ENCODE data around the gene BTNL3.

DNA sequence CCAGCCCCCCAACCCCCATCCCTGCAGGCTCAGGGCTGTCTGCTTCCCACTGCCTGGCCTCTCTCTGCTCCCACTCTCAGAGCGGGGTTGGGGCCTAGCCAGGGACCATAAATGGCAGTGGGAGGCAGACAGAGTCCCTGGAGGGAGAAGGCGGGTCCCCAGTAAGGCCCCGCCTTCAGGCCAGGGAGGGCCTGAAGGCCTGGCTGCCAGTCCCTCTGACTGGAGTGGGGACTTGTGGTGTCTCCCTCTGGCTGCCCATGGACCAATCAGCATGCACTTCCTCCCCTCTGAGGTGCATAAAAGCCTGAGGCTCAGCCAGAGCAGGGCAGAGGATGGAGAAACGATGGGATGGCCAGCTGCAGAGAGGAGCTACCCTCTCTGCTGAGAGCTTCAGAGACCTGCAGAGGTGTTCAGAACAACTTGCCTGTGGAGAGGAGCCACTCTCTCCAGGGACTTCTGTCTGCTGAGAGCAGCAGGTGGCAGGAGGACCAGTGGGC is 48.8 kb downstream of the BTNL3 start:
- TF ChIP-seq, protein P1, sequence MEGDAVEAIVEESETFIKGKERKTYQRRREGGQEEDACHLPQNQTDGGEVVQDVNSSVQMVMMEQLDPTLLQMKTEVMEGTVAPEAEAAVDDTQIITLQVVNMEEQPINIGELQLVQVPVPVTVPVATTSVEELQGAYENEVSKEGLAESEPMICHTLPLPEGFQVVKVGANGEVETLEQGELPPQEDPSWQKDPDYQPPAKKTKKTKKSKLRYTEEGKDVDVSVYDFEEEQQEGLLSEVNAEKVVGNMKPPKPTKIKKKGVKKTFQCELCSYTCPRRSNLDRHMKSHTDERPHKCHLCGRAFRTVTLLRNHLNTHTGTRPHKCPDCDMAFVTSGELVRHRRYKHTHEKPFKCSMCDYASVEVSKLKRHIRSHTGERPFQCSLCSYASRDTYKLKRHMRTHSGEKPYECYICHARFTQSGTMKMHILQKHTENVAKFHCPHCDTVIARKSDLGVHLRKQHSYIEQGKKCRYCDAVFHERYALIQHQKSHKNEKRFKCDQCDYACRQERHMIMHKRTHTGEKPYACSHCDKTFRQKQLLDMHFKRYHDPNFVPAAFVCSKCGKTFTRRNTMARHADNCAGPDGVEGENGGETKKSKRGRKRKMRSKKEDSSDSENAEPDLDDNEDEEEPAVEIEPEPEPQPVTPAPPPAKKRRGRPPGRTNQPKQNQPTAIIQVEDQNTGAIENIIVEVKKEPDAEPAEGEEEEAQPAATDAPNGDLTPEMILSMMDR (IDR thresholded peaks at IDR 0.05) = no peak
- TF ChIP-seq EZH2 (IDR thresholded peaks at IDR 0.05) (no peak), EZH2phosphoT487 (IDR thresholded peaks at IDR 0.05) (no peak)
